ENCODE results near the gene NR1D2. TPM values are rescaled to one million over a fixed set of nuclear protein-coding genes. Genes with fewer than 3 reads are reported as not detected.
"Not testable (repeated sequence)": the region's sequence is repeated elsewhere in the genome, so short reads cannot be mapped to it uniquely, and the experiment has no call there.

NR1D2 gene
- 17.2 TPM for total RNA-seq (ENCODE audit: unreplicated experiment)
- long read RNA-seq, partial matches to known transcripts: 0 of 1 reads
- long read RNA-seq, other reads (novel, unspliced or antisense): 1 of 1 reads

DNA sequence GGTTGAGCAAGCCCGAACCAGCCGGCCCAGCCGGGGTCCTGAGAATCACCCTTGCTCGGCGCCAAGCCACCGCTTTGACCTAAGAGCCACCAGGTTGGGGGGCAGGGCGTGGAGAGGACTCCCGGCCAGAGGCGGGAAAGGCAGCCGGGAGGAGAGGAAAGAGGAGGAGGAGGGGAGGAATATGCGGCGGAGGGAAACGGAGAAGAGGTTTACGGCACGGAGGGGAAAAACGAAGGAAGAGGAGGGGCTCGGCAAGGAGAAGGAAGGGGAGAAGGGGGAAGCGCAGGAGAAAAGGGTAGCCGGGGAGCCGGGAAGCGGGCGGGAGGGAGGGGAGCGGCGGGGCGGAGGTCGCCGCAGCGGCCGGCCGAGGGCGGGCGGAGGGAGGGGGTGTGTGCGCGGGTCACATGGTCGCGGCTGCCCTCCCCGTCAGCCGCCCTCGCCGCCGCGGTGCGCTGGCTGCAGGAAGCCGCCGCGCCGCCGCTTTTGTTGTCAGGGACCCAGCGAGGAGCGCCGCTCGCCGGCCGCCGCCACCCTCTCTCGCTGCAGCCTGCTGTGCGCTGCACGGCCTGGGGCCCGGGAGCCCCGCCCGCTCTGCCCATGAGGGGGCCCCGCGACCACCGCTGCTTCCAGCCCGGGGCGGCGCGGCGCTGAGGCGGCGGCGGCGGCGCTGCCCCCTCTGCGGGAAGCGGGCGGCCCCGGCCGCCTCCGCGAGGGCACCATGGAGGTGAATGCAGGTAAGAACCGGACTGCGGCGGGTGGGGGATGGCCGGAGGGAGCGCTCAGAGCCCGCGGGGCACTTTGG, at the start of gene NR1D2:
Gene NR1D2 (plus strand): TSS at position 426 of the 802 bp plus-strand sequence. CDS start 293 bp downstream, at position 719.
- Mint-ChIP-seq H3K4me3 (ENCODE audit: unreplicated experiment) (peak within 1 kb of the TSS; percentile 94), H3K27ac (ENCODE audit: unreplicated experiment) (peak within 1 kb of the TSS; percentile 90), H3K27me3 (ENCODE audit: unreplicated experiment) (peaks cover 15% of the 10 kb centered on the region), H3K36me3 (ENCODE audit: low read depth, unreplicated experiment) (peaks cover 9% of the 10 kb centered on the region), H3K4me1 (ENCODE audit: unreplicated experiment) (peaks cover 10% of the 10 kb centered on the region), H3K9me3 (ENCODE audit: unreplicated experiment) (no peaks in the 10 kb centered on the region)
- peak; percentile 82 for DNase-seq (ENCODE audit: low spot score)
- TF ChIP-seq CTCF (IDR thresholded peaks at IDR 0.05; ENCODE audit: unreplicated experiment): no peak

- Mint-ChIP-seq H3K4me1 (ENCODE audit: unreplicated experiment) (no peaks in the 10 kb centered on the region), H3K27ac (ENCODE audit: unreplicated experiment) (no peak overlapping the region), H3K9me3 (ENCODE audit: unreplicated experiment) (peaks cover 3% of the 10 kb centered on the region), H3K36me3 (ENCODE audit: low read depth, unreplicated experiment) (peaks cover 37% of the 10 kb centered on the region), H3K27me3 (ENCODE audit: unreplicated experiment) (no peaks in the 10 kb centered on the region), H3K4me3 (ENCODE audit: unreplicated experiment) (no peak overlapping the region)
- DNase-seq (ENCODE audit: low spot score): no peak
- no peak for TF ChIP-seq CTCF (IDR thresholded peaks at IDR 0.05; ENCODE audit: unreplicated experiment)
Observed at GRCh38 chr3:23900744-23901143, 44.3 kb upstream of the NR1D2 start.

DNA sequence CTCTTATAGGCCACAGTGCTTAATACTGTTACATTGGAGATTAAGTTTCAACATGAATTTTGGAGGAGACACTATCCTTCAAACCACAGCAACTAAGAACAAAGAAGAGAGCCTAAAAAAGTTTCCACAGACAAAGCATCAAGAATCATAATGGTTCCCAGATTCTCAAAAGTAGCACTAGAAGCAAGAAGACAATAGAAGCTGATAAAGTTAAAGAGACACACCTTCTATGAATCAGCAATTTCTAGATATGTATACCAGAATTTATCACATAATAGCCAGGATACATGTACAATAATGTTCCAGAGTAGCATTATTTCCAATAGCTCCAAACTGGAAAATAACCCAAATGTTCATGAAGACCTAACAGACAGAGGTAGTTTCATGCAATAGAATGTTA, 40.5 kb upstream of the NR1D2 start:
- no peak overlapping the region for H3K27ac Mint-ChIP-seq (ENCODE audit: unreplicated experiment)
- no peaks in the 10 kb centered on the region for H3K9me3 Mint-ChIP-seq (ENCODE audit: unreplicated experiment)
- peaks cover 4% of the 10 kb centered on the region for H3K4me1 Mint-ChIP-seq (ENCODE audit: unreplicated experiment)
- peaks cover 11% of the 10 kb centered on the region for H3K36me3 Mint-ChIP-seq (ENCODE audit: low read depth, unreplicated experiment)
- H3K4me3 Mint-ChIP-seq (ENCODE audit: unreplicated experiment): no peak overlapping the region
- TF ChIP-seq CTCF (IDR thresholded peaks at IDR 0.05; ENCODE audit: unreplicated experiment): no peak
- no peaks in the 10 kb centered on the region for H3K27me3 Mint-ChIP-seq (ENCODE audit: unreplicated experiment)
- DNase-seq (ENCODE audit: low spot score): no peak

GRCh38 chr3:23909341-23909740, 35.7 kb upstream of the NR1D2 start:
- Mint-ChIP-seq H3K27me3 (ENCODE audit: unreplicated experiment) (no peaks in the 10 kb centered on the region), H3K4me1 (ENCODE audit: unreplicated experiment) (peaks cover 7% of the 10 kb centered on the region), H3K9me3 (ENCODE audit: unreplicated experiment) (no peaks in the 10 kb centered on the region), H3K36me3 (ENCODE audit: low read depth, unreplicated experiment) (no peaks in the 10 kb centered on the region), H3K27ac (ENCODE audit: unreplicated experiment) (no peak overlapping the region), H3K4me3 (ENCODE audit: unreplicated experiment) (no peak overlapping the region)
- DNase-seq (ENCODE audit: low spot score): no peak
- TF ChIP-seq CTCF (IDR thresholded peaks at IDR 0.05; ENCODE audit: unreplicated experiment): no peak

DNA sequence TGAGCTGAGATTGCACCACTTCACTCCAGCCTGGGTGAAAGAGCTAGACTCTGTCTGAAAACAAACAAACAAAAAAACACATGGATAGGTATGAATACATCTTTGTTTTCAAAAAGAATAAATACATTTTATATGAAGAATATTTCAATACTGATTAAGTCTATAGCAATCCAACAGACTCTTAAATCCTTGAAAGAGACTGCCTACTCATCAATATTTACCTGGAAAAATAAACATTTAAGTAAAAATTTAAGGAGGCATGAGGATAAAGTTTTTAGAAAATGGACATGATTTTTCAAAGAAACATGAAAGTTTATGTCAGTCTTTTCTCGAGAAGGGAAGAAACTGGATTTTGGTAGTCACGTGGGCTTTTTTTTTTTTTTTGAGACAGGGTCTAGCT, 33.7 kb upstream of the NR1D2 start:
- Mint-ChIP-seq H3K9me3 (ENCODE audit: unreplicated experiment) (no peaks in the 10 kb centered on the region), H3K4me1 (ENCODE audit: unreplicated experiment) (peaks cover 11% of the 10 kb centered on the region), H3K27ac (ENCODE audit: unreplicated experiment) (no peak overlapping the region), H3K36me3 (ENCODE audit: low read depth, unreplicated experiment) (no peaks in the 10 kb centered on the region), H3K27me3 (ENCODE audit: unreplicated experiment) (peaks cover 3% of the 10 kb centered on the region), H3K4me3 (ENCODE audit: unreplicated experiment) (no peak overlapping the region)
- DNase-seq (ENCODE audit: low spot score): no peak
- no peak for TF ChIP-seq CTCF (IDR thresholded peaks at IDR 0.05; ENCODE audit: unreplicated experiment)

DNA sequence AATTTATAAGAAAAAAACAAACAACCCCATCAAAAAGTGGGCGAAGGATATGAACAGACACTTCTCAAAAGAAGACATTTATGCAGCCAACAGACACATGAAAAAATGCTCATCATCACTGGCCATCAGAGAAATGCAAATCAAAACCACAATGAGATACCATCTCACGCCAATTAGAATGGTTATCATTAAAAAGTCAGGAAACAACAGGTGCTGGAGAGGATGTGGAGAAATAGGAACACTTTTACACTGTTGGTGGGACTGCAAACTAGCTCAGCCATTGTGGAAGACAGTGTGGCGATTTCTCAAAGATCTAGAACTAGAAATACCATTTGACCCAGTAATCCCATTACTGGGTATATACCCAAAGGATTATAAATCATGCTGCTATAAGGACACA, 32.8 kb upstream of the NR1D2 start:
- DNase-seq (ENCODE audit: low spot score); H3K27me3 Mint-ChIP-seq (ENCODE audit: unreplicated experiment): not testable (repeated sequence)
- peaks cover 13% of the 10 kb centered on the region for H3K4me1 Mint-ChIP-seq (ENCODE audit: unreplicated experiment)

More for the DNA sequence above, 32.8 kb upstream of the NR1D2 start:
- H3K9me3 Mint-ChIP-seq (ENCODE audit: unreplicated experiment); H3K4me3 Mint-ChIP-seq (ENCODE audit: unreplicated experiment); H3K36me3 Mint-ChIP-seq (ENCODE audit: low read depth, unreplicated experiment); H3K27ac Mint-ChIP-seq (ENCODE audit: unreplicated experiment): not testable (repeated sequence)
